Activated naive CD8-positive, alpha-beta T cell treated with anti-CD3 and anti-CD28 coated beads, Interleukin-2, amount 10 ng/mL, durations not matched to agents 7 days and 5 days (primary cell): ENCODE results near the gene SCN5A. TPM values are rescaled to one million over a fixed set of nuclear protein-coding genes. Genes with fewer than 3 reads are reported as not detected.

Experiments used
- ATAC-seq: fragments of 150-1000 bp; cut with Tn5 transposase; one replicate; pipeline ENCODE4 v1.10.0; 2021; ENCODE audit warnings: low read depth, moderate library complexity
- POLR2A ChIA-PET: fragments of 350-600 bp; sonication (Branson Sonifier 250); formaldehyde crosslinking; loops from one replicate; lab custom pipeline; 2021; ENCODE audit warnings: antibody characterized with exemption; lab: Charles Lee
- DNase-seq: peaks from one replicate; pipeline ENCODE4 v3.0.0; 2021
- H3K27ac Mint-ChIP-seq: one replicate; pipeline ENCODE4 v1.8.0; 2022; ENCODE audit warnings: mild to moderate bottlenecking, mixed read lengths
- H3K27me3 Mint-ChIP-seq: one replicate; pipeline ENCODE4 v1.8.0; 2022; ENCODE audit warnings: mild to moderate bottlenecking, moderate library complexity, mixed read lengths
- H3K36me3 Mint-ChIP-seq: one replicate; pipeline ENCODE4 v1.8.0; 2021; ENCODE audit warnings: mild to moderate bottlenecking, mixed read lengths
- H3K4me1 Mint-ChIP-seq: one replicate; pipeline ENCODE4 v1.8.0; 2021; ENCODE audit warnings: mixed read lengths
- H3K4me3 Mint-ChIP-seq: one replicate; pipeline ENCODE4 v1.8.0; 2022; ENCODE audit warnings: mild to moderate bottlenecking, moderate library complexity, mixed read lengths
- H3K9me3 Mint-ChIP-seq: one replicate; pipeline ENCODE4 v1.8.0; 2021; ENCODE audit warnings: mixed read lengths
- total RNA-seq, 2 experiments: library from RNA; stranded (reverse); gene quantifications; one replicate each; pipeline ENCODE4 v1.2.3, GENCODE V29; 2021

SCN5A gene
- total RNA-seq, 2 experiments from 2014 or later, result 0.28 to 0.53 TPM

GRCh38 chr3:38610436-38610835 lies 39.1 kb downstream of the SCN5A start:
- H3K27me3 Mint-ChIP-seq, result no peaks in the 10 kb centered on the region

GRCh38 chr3:38609386-38610111 lies 39.9 kb downstream of the SCN5A start:
- no peak overlapping the region for H3K4me3 Mint-ChIP-seq
- DNase-seq, result peak; percentile 9
- H3K27ac Mint-ChIP-seq, result no peak overlapping the region
- no peaks in the 10 kb centered on the region for H3K9me3 Mint-ChIP-seq
- no peaks in the 10 kb centered on the region for H3K36me3 Mint-ChIP-seq
- no peak for ATAC-seq
- POLR2A ChIA-PET, result no interaction called here
- no peaks in the 10 kb centered on the region for H3K4me1 Mint-ChIP-seq
- no peaks in the 10 kb centered on the region for H3K27me3 Mint-ChIP-seq

More at GRCh38 chr3:38610436-38610835, 39.1 kb downstream of the SCN5A start:
- no peaks in the 10 kb centered on the region for H3K36me3 Mint-ChIP-seq
- H3K9me3 Mint-ChIP-seq, result no peaks in the 10 kb centered on the region
- ATAC-seq (no peak), DNase-seq (no peak)
- POLR2A ChIA-PET, result no interaction called here
- no peak overlapping the region for H3K27ac Mint-ChIP-seq
- no peaks in the 10 kb centered on the region for H3K4me1 Mint-ChIP-seq
- no peak overlapping the region for H3K4me3 Mint-ChIP-seq

DNA sequence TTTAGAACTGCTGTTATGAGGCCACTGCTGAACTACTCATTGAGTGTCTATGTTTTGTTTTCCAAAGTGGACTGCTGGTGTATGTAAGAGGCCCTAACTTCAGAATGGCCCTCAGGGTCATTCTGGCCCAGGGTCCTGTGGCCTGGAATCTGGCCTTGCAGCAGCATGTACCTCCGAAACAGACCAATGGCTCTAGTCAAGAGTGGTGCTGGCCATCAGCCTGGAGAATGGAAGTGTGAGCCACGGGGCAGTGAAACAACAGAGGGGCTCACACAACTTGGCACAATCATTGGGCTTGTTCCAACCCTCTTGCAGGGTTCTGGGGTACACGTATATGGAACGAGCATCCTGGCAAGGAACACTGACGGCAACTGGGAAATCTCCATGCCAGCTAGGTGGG lies 40.5 kb downstream of the SCN5A start:
- POLR2A ChIA-PET, result no interaction called here
- Mint-ChIP-seq H3K36me3 (no peaks in the 10 kb centered on the region), H3K4me3 (no peak overlapping the region), H3K27ac (no peak overlapping the region), H3K9me3 (no peaks in the 10 kb centered on the region), H3K4me1 (no peaks in the 10 kb centered on the region), H3K27me3 (no peaks in the 10 kb centered on the region)
- ATAC-seq (no peak), DNase-seq (no peak)

GRCh38 chr3:38608086-38608775 lies 41.3 kb downstream of the SCN5A start:
- Mint-ChIP-seq H3K4me3 (no peak overlapping the region), H3K27ac (no peak overlapping the region), H3K36me3 (no peaks in the 10 kb centered on the region), H3K4me1 (no peaks in the 10 kb centered on the region), H3K9me3 (no peaks in the 10 kb centered on the region), H3K27me3 (no peaks in the 10 kb centered on the region)
- POLR2A ChIA-PET, result no interaction called here
- DNase-seq (peak; percentile 15), ATAC-seq (no peak)

GRCh38 chr3:38606561-38606960 lies 42.9 kb downstream of the SCN5A start:
- POLR2A ChIA-PET, result no interaction called here
- ATAC-seq (no peak), DNase-seq (peak; percentile 15)
- Mint-ChIP-seq H3K36me3 (no peaks in the 10 kb centered on the region), H3K4me3 (no peak overlapping the region), H3K4me1 (no peaks in the 10 kb centered on the region), H3K27ac (no peak overlapping the region), H3K27me3 (peaks cover 2% of the 10 kb centered on the region), H3K9me3 (no peaks in the 10 kb centered on the region)

DNA sequence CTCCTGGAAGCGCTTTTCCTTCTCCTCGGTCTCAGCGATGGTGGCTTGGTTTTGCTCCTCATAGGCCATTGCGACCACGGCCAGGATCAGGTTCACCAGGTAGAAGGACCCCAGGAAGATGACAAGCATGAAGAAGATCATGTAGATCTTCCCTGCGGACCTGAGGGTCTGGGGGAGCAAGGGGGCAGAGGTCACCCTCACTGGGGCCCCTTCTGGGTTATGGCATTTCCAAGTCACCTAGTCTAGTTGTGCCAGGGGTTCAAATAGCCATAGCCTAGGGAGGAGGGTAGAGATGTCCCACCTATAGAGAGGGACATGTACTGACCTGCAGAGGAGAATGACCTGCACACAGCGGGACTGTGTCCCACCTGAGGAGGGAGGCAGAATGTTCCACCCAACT lies 43.5 kb downstream of the SCN5A start:
- POLR2A ChIA-PET, result no interaction called here
- ATAC-seq (no peak), DNase-seq (peak; percentile 6)
- H3K4me3 Mint-ChIP-seq, result no peak overlapping the region
- H3K27ac Mint-ChIP-seq, result no peak overlapping the region
- H3K9me3 Mint-ChIP-seq, result no peaks in the 10 kb centered on the region
- H3K4me1 Mint-ChIP-seq, result no peaks in the 10 kb centered on the region
- peaks cover 2% of the 10 kb centered on the region for H3K27me3 Mint-ChIP-seq
- no peaks in the 10 kb centered on the region for H3K36me3 Mint-ChIP-seq

GRCh38 chr3:38604246-38604645 lies 45.2 kb downstream of the SCN5A start:
- POLR2A ChIA-PET, result no interaction called here
- DNase-seq (peak; percentile 5), ATAC-seq (no peak)
- Mint-ChIP-seq H3K27ac (no peak overlapping the region), H3K4me1 (no peaks in the 10 kb centered on the region), H3K9me3 (no peaks in the 10 kb centered on the region), H3K27me3 (peaks cover 2% of the 10 kb centered on the region), H3K4me3 (no peak overlapping the region), H3K36me3 (no peaks in the 10 kb centered on the region)

- Mint-ChIP-seq H3K9me3 (no peaks in the 10 kb centered on the region), H3K4me1 (no peaks in the 10 kb centered on the region), H3K27ac (no peak overlapping the region), H3K4me3 (no peak overlapping the region), H3K36me3 (no peaks in the 10 kb centered on the region), H3K27me3 (peaks cover 2% of the 10 kb centered on the region)
- ATAC-seq (no peak), DNase-seq (peak; percentile 8)
- POLR2A ChIA-PET, result no interaction called here
These were observed 45.8 kb downstream of the SCN5A start for GRCh38 chr3:38603731-38604131.

- POLR2A ChIA-PET, result no interaction called here
- Mint-ChIP-seq H3K4me3 (no peak overlapping the region), H3K36me3 (no peaks in the 10 kb centered on the region), H3K9me3 (no peaks in the 10 kb centered on the region), H3K4me1 (no peaks in the 10 kb centered on the region), H3K27ac (no peak overlapping the region), H3K27me3 (peaks cover 2% of the 10 kb centered on the region)
- ATAC-seq, result no peak
- DNase-seq, result no peak
These were observed 46.8 kb downstream of the SCN5A start for GRCh38 chr3:38602576-38603250.

GRCh38 chr3:38601956-38602550 lies 47.4 kb downstream of the SCN5A start:
- no peaks in the 10 kb centered on the region for H3K4me1 Mint-ChIP-seq
- H3K9me3 Mint-ChIP-seq, result no peaks in the 10 kb centered on the region

GRCh38 chr3:38600551-38600950 lies 48.9 kb downstream of the SCN5A start:
- Mint-ChIP-seq H3K27me3 (peaks cover 2% of the 10 kb centered on the region), H3K4me1 (no peaks in the 10 kb centered on the region), H3K36me3 (no peaks in the 10 kb centered on the region), H3K9me3 (no peaks in the 10 kb centered on the region), H3K27ac (no peak overlapping the region), H3K4me3 (no peak overlapping the region)
- POLR2A ChIA-PET, result no interaction called here
- no peak for DNase-seq
- no peak for ATAC-seq

More at GRCh38 chr3:38601956-38602550, 47.4 kb downstream of the SCN5A start:
- Mint-ChIP-seq H3K4me3 (no peak overlapping the region), H3K27me3 (peaks cover 2% of the 10 kb centered on the region), H3K36me3 (no peaks in the 10 kb centered on the region), H3K27ac (no peak overlapping the region)
- POLR2A ChIA-PET, result no interaction called here
- DNase-seq (no peak), ATAC-seq (no peak)

DNA sequence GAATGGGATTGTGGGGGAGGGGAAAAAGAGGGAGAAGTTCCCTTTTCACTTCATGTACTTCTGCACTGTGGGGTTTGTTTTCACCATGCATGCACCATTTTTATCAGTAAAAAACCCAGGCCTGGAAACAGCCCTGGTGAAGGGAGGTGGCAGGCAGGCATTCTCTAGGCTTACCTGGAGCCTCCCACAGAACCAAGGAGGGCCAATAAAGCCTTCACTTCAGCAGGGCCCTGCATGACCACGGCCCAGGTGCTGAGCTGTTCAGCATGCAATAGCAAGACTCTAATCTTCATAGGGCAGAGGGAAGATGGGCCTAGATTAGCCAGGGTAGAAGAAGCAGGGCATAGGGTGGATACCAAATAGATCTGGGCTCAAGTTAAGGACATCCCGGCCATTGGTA lies 49.6 kb downstream of the SCN5A start:
- POLR2A ChIA-PET, result no interaction called here
- DNase-seq, result no peak
- no peaks in the 10 kb centered on the region for H3K9me3 Mint-ChIP-seq
- H3K27me3 Mint-ChIP-seq, result peaks cover 2% of the 10 kb centered on the region
- ATAC-seq, result no peak
- no peak overlapping the region for H3K4me3 Mint-ChIP-seq
- H3K36me3 Mint-ChIP-seq, result no peaks in the 10 kb centered on the region
- H3K4me1 Mint-ChIP-seq, result no peaks in the 10 kb centered on the region
- no peak overlapping the region for H3K27ac Mint-ChIP-seq

GRCh38 chr3:38598791-38599190 lies 50.7 kb downstream of the SCN5A start:
- DNase-seq (no peak), ATAC-seq (no peak)
- no peaks in the 10 kb centered on the region for H3K4me1 Mint-ChIP-seq
- POLR2A ChIA-PET, result no interaction called here
- H3K4me3 Mint-ChIP-seq, result no peak overlapping the region
- no peaks in the 10 kb centered on the region for H3K9me3 Mint-ChIP-seq
- peaks cover 9% of the 10 kb centered on the region for H3K27me3 Mint-ChIP-seq
- no peaks in the 10 kb centered on the region for H3K36me3 Mint-ChIP-seq
- no peak overlapping the region for H3K27ac Mint-ChIP-seq
